GM19468 (cell line): ENCODE results near the gene USPL1.
"Not testable (repeated sequence)": the region's sequence is repeated elsewhere in the genome, so short reads cannot be mapped to it uniquely, and the experiment has no call there.

Experiments used
- ATAC-seq: cut with Tn5 transposase; IDR thresholded peaks from one replicate; pipeline ENCODE4 v1.9.1; 2021; ENCODE audit warnings: mild to moderate bottlenecking, moderate library complexity, moderate number of reproducible peaks; ENCODE audit not compliant: unreplicated experiment; ENCODE audit errors: extremely low read depth

Gene USPL1

DNA sequence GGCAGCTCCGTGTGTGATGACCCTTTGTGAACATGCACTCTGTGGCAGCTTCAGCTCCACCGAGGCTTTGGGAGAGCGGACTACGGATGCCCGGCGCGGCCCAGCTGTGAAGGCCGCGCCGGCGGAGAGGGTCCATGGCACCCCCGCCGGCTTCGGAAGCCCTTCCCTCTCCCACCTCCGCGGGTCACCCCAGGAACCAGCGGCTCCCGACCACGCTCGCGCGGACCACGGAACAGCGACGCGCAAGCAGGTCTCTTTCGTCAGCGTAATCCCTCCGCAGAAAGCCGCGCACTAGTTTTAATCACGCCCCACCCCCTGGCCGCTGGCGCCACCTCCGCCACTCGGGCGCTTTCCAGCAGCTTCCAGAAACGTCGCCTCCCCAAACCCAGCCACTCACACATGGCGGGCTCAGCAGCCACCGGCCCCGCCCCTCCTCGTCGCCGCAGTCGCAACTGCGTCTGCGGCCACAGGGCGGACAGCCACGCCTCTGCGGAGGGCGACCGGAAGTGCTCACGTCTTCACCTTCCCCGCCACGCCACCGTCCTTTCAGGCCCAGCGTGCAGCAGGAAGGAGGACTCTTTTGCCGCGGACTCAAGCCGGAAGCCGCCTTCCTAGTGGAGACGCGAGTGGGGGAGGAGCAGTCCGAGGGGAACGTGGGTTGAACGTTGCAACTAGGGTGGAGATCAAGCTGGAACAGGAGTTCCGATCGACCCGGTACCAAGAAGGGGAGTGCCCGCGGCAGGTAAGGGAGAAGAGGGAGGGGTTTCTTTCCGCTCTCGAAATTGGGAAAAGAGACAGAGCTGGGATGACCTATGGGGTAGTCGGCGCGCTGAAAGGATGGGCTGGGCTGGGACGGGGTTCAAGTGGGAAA is at the start of gene USPL1:
USPL1 (plus strand) TSS at position 606 of the 871 bp plus-strand sequence. CDS start 3,221 bp downstream, outside the sequence.
- peak; percentile 76 for ATAC-seq

DNA sequence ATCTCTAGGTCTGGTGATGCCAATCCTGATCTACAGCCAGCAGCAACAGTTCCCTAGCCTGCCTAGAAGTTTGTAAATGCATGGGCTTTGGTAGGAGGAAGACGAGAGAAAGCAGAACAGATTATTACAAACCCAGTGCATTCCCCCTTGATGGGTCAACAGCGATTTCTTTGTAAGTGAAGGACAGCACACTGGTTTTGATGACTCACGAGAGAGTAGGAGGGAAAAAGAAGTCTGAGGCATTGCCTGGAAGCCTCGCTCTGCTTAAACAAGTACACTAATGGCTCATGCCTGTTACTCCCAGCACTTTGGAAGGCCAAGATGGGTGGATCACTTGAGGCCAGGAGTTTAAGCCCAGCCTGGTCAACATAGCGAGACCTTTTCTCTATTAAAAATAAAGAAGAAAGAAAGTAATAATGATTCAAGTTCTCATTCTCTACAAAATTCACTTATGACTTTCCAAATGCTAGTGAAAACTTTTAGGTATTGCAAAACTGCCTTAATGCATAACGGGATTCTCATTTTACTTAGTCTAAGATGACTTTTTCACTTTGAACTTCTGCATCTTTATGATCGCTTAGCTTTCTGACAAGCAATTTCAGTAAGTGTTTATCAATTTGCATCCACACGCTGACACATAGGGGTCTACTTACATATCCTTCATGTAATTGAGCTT is 47.7 kb upstream of the USPL1 start:
- ATAC-seq: no peak

DNA sequence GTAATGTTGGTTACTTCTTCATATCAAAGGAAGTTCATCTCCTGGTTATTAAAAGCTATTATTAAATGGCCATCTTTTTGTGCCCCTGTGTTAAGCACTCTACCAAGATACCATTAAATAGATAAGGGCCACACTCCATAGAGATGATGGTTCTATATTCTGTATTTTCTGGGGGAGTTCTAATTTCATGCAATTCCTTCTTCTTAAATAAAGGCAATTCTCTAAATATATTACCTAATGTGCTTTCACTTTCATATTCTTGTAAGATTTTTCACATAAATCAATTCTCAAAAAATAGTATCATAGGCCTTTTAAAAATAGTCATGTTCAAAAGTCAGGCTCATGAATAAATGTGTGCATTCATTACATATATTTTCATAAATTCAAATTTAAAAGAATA is 47.0 kb upstream of the USPL1 start:
- ATAC-seq: no peak

DNA sequence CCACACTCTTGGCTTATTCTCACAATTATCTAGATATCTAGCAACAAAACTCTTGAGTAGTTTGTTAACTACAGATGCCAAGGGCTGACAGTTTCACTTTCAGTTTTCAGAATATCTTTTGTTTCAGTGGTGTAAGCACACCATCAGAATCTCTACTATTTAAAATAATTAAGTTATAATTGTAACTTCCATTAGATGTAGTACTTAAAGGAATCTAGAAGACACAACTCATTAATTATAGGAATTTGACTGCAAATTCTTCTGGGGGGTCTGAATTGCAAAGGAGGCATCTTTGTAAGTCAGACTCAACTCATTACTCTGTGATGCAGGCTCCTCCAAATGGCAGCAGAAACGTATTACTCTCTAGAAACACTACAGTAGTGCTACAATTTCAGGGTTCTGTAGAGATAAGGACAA is 44.9 kb upstream of the USPL1 start:
- ATAC-seq: peak; percentile 77

DNA sequence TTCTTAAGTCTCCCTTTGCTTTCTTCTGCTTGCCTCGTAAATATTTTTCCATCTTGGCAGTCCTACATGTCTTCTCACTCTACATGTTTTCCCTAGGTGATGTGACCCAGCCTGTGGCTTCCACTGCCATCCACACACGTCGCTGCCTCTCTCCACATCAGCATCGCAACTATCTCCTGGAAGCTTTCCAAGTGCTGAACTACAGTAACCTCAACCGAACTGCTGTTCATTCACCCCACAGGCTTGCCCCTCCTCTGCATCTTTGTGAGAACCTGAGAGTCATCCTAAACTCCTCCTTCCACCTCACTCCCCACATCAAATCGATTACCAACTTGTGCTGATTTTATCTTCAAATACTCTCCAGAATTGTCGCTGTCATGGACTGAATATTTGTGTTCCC is 41.2 kb upstream of the USPL1 start:
- ATAC-seq: no peak

DNA sequence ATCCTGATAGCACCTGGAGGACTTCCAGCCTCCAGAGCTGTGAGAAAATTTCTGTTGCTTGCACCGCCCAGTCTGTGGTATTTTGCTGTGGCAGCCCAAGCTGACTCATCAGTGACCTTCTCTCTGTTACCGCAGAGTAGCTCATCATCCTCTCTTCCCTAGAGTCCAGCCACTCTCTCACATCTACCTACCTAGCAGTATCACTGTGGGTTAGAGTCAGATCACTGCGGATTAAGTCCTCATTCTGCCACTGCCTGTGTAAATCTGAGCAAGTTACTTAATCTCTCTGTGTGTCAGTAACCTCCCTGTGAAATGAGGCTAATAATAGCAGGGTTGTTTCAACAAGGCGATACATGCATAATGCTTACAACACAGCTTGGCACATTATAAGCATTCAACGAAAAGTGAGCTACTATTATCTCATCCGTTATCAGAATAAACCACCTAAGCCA is 40.3 kb upstream of the USPL1 start:
- ATAC-seq: no peak

DNA sequence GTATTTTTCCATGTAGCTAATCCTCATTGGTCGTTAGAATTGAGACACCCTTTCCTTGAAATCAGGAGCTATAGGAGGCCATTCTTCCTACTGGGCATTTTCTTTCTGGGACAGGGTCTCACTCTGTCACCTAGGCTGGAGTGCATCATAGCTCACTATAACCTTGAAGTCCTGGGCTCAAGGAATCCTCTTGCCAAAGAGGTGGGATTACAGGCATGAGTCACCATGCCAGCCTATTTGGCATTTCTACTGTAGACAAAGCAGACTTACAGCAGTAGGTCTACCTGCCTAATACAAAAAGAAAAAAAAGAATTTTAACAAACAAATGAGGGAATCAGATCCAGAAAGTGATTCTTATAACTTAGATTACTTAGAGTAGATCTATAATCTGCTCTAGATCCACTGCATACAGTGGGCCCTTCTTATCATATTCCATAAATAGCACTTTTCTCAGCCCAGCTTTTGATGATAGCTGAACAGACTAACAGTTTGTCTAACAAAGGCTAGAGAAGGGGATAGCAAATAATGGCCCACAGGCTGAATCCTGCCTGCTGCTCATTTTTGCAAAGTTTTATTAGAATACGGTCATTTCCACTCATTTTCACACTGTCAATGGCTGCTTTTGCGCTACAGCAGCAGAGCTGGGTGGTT is 36.7 kb upstream of the USPL1 start:
- ATAC-seq: no peak

DNA sequence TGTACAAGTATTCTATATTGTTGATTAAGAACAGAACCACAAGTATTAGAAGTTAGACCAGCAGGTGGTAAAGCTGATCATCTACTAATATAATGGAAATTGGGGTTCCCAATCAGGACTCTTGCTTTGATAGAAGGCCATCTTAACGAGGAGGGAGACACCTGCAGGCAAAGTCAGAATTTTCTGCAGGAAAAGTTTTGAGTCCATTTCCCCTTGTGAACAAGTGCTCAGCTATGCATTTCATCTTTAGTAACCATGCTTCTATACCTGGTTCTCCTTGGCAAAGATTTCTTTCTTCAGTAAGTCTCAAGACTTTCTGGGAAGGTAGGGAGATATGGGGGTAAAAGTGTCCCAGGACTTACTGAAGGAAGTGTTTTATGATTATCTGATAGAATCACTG is 36.1 kb upstream of the USPL1 start:
- ATAC-seq: no peak

DNA sequence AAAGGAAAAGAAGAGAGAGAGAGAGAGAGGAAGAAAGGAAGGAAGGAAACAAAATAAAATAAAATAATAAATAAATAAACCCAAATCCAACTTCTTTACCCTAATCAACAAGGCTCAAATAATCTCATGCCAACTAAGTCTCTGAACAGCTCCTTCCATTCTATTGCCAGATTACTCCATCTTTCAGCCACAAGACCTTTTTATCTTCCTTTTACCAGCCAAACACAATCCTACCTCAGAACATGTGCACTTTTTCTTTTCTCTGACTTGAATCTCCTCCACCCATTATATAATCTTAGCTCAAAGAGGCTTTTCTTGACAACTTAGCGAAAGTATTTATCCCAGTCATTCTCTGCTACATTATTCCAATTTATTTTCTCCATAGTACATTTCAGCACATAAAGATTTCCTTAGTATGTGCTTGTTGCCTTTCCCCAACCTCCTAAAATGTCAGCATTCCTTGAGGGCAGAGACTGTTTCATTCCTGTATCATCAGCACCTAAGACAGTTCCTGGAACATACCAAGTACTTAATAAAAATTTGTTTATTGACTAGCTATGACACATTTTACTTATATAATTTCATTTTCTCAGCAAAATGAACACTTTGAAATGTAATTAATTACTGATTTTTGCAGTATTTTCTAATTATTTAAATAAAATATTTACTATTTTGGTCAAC is 33.5 kb upstream of the USPL1 start:
- no peak for ATAC-seq

DNA sequence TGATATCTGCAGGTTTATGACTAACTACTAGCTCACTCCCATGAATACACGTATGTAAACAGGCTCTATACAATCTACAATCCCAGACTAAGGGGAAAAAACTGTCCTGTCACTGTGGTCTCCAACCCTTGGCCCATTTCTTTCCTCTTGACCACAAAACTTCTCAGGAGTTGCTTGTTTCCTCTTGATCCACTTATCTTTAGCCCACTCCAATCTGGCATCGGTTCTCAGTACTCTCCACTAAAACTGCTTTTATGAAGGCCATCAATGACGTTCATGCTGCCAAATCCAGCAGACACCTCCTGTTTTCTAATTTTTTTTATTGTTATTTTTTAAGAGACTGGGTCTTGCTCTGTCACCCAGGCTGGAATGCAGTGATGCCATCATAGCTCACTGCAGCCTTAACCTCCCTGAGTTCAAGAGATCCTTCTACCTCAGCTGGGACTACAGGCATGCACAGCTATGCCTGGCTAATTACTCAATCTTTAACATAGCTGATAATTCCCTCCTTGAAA is 31.9 kb upstream of the USPL1 start:
- ATAC-seq: no peak

DNA sequence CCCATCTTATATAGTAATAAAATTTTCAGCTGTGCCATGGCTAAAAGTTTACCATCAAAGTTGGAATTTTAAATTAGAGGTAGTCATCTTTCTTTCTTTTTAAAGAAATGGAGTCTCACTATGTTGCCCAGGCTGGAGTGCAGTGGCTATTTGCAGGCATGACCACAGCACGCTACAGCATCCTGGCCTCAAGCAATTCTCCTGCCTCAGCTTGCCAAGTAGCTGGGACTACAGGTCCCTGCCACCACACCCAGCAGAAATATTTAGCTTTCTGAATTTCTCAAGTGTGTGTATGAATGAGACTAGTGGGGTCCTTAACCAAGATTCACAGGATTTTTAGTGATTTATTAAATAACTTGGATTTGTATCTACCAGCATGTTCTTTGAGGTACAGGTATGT is 30.5 kb upstream of the USPL1 start:
- no peak for ATAC-seq

DNA sequence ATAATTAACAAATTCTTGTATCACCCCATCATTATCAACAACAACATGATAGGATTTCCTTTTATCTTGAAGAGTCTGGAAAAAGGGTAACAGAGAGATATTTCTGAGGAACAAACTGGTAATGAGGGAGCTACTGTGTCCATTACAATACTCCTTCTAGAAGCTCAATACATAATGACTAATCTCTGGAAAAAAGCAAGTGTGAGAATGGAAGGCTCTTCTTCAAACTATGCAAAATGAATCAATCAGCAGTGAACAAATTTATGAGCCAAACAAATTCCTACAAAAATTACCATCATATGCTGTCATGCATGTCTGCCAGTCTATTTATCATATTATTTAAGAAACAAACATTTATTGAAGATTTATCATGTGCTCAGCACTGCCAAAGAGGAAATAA is 30.0 kb upstream of the USPL1 start:
- ATAC-seq: no peak

DNA sequence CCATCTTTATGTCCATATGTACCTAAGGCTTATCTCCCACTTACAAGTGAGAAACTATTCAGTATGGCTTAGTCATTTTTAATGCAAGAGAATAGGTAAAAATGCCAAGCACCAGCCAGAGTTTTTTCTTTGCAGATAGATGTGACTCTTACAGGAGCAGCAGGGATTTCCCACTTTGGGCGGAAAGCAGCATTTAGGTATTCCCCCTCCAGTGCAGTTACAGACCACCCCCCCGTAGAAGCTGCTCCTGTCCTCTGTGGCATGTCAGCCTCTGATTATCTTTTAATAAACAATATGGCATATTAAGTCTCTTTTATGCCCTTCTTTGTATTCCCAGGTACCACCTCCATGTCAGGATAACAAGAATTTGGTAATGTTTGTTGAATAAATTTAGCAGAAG is 24.7 kb upstream of the USPL1 start:
- ATAC-seq: no peak

DNA sequence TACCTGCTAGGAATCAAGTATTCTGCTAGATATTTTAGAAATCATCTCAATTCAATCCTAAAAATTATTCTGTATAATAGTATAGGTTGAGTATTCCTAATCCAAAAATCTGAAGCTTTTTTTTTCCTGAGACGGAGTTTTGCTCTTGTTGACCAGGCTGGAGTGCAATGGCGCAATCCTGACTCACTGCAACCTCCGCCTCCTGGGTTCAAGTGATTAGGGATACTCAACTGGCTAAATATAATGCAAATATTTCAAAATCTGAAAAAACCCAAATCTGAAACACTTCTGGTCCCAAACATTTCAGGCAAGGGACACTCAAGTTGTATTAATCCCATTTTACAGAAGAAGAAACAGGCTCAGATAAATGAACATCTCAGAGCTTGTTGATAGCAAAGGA is 17.2 kb upstream of the USPL1 start:
- ATAC-seq: no peak

DNA sequence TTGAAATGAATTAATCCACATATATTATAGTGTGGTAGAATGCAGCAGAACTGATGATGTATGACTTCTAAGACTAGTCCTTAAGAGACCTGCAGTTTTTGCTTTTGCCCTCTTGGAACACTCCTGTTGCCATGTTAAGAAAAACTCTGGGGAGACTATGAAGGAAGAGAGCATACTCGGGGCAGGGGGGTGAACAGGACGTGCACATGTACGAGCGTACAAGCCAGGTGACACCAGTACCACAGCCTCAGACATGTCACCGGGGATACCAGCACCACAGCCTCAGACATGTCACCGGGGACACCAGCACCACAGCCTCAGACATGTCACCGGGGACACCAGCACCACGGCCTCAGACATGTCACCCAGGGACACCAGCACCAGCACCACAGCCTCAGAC is 15.9 kb upstream of the USPL1 start:
- ATAC-seq: no peak

DNA sequence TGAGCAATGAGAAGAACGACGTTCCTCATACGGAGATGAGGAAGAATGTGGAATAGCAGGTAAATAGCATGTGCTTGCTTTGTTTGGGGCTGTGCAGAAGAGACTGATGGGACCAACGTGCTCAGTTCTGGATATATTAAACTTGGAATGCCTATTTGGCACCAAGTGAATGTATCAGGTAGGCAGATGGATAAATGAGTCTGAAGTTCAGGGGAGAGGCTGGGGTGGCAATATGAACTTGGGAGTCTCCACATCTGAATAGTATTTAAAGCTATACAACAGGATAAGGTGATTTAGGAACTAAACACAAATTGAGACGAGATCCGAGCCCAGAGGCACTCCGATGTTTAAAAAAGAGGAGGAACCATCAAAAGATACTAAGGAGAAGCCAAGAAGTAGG is 12.7 kb upstream of the USPL1 start:
- ATAC-seq: no peak

DNA sequence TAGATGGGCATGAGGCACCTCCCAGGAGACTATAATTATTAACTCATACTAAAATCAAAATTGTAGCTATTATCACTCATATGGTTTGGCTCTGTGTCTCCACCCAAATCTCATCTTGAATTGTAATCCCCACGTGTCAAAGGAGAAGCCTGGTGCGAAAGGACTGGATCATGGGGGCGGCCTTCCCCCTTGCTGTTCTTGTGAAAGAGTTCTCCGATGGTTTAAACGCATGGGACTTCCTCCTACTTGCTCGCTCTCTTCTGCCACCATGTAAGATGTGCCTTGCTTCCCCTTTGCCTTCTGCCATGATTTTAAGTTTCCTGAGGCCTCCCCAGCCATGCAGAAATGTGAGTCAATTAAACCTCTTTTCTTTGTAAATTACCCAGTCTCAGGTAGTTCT is 10.5 kb upstream of the USPL1 start:
- not testable (repeated sequence) for ATAC-seq

DNA sequence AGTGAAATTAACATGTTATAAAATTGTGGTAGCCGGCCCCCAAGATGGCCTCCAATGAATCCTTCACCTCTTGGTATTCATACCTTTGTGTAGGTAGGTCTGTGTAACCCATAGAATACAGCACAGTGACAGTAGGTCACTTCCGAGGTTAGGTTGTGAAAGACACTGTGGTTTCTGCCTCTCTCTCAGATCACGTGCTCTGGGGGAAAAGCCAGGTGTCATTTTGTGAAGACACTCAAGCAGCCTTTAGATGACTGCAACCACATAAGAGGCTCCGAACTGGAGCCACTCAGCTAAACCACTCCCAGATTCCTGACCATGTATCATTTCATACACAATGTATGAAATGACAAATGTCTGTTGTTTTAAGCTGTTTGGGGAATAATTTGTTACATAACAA is 9.8 kb upstream of the USPL1 start:
- ATAC-seq: peak; percentile 96

DNA sequence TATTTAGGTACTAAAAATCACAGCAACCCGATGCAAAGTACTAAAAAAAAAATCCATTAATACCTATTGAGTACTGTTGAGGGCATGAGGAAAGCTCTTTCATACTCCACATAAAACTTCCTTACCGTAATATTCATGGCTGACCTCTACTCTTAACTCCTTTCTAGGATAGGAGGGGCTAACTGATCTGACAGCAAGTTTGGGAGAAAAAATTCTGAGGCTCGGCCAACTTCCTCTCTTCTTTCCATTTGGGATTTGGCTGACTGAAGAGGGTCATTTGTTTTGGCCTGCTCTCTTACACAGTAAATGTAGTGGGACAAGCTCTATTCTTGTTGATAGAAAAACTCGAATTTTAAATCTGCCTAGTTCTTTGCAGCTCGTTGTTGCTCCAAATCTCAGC is 9.4 kb upstream of the USPL1 start:
- no peak for ATAC-seq

DNA sequence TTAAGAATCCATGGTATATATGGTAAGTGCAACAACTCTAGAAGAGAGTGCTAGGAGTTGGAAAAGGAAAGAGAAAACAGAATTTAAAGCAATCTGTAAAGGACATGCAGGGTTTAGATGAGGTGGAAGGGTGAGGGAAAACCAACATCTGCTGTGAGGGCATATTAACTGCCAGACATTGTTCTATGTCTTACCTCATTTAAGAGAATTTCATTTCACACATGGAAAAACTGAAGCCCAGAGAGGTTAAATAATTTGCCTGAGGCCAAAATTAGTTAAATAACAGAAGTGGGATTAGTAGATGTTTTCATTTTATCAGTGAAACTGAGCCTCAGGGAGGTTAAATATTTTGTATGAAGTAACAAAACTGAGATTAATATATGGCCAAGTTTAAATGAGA is 7.4 kb upstream of the USPL1 start:
- no peak for ATAC-seq
